Measurements from ENCODE around the gene CPT2.

DNA sequence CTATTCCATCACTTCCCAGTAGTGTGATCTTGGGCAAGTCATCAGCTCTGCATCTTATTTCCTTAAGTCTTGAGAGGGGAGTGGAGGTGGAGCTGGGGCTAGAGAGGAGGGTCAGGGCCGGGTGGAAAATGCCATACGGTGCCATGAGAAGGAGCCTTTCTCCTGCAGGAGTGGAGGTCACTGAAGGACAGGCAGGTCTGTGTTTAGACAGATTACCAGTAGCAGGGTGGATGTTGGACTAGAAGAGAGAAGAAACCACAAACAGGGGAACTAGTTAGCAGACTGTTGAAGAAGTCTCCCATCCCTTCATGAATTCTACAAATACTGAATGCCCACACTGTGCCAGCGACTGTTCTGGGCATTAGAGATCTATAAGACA is 13.9 kb upstream of the CPT2 start:
- TF ChIP-seq KLF16 (CRISPR knock-in tag; IDR thresholded peaks at IDR 0.05) (no peak), ZFP36 (IDR thresholded peaks at IDR 0.05; ENCODE audit: borderline replicate concordance, low read depth, low read length, partially characterized antibody) (no peak), GTF2F1 (IDR thresholded peaks at IDR 0.05; ENCODE audit: low read length) (no peak), NFE2L1 (CRISPR knock-in tag; IDR thresholded peaks at IDR 0.05; ENCODE audit: borderline replicate concordance) (no peak), AGO1 (IDR thresholded peaks at IDR 0.05; ENCODE audit: low read depth, low read length, poor library complexity, severe bottlenecking) (no peak), ZBTB21 (CRISPR knock-in tag; IDR thresholded peaks at IDR 0.05) (no peak), JUND (CRISPR knock-in tag; IDR thresholded peaks at IDR 0.05) (no peak)
- TF ChIP-seq, protein P1, sequence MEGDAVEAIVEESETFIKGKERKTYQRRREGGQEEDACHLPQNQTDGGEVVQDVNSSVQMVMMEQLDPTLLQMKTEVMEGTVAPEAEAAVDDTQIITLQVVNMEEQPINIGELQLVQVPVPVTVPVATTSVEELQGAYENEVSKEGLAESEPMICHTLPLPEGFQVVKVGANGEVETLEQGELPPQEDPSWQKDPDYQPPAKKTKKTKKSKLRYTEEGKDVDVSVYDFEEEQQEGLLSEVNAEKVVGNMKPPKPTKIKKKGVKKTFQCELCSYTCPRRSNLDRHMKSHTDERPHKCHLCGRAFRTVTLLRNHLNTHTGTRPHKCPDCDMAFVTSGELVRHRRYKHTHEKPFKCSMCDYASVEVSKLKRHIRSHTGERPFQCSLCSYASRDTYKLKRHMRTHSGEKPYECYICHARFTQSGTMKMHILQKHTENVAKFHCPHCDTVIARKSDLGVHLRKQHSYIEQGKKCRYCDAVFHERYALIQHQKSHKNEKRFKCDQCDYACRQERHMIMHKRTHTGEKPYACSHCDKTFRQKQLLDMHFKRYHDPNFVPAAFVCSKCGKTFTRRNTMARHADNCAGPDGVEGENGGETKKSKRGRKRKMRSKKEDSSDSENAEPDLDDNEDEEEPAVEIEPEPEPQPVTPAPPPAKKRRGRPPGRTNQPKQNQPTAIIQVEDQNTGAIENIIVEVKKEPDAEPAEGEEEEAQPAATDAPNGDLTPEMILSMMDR (CRISPR knock-in tag; IDR thresholded peaks at IDR 0.05): no peak
- TF ChIP-seq, protein P2, sequence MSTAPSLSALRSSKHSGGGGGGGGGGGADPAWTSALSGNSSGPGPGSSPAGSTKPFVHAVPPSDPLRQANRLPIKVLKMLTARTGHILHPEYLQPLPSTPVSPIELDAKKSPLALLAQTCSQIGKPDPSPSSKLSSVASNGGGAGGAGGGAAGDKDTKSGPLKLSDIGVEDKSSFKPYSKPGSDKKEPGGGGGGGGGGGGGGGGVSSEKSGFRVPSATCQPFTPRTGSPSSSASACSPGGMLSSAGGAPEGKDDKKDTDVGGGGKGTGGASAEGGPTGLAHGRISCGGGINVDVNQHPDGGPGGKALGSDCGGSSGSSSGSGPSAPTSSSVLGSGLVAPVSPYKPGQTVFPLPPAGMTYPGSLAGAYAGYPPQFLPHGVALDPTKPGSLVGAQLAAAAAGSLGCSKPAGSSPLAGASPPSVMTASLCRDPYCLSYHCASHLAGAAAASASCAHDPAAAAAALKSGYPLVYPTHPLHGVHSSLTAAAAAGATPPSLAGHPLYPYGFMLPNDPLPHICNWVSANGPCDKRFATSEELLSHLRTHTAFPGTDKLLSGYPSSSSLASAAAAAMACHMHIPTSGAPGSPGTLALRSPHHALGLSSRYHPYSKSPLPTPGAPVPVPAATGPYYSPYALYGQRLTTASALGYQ (CRISPR knock-in tag; IDR thresholded peaks at IDR 0.05): no peak
